Ammon's horn (tissue), 1 donor: ENCODE measurements around the gene MCTP1.
A peak's percentile ranks its signal among the peaks of the same experiment; 100 is the strongest.

Experiments used
- DNase-seq: peaks from one replicate; pipeline ENCODE4 v3.0.0-alpha.2; 2016; ENCODE audit warnings: low spot score

MCTP1 gene

DNA sequence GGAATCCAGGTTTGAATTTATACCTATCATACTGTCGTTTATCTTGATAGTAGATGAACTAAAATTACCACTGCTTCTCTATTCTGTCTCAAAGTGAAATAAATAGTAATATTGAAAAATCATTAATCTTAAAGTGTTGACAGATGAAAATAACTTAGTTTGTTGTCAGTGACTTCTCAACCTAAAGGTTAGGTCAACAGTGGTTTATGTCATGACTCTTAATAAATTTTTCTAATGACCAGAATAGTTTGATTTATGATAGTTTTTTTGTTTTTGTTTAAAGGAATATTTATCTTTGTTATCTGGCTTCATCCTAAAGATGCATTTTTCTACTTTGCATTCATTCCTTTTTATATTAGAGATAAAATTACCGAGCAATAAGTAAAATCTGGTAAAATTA, 585.3 kb downstream of the MCTP1 start:
- DNase-seq = no peak

DNA sequence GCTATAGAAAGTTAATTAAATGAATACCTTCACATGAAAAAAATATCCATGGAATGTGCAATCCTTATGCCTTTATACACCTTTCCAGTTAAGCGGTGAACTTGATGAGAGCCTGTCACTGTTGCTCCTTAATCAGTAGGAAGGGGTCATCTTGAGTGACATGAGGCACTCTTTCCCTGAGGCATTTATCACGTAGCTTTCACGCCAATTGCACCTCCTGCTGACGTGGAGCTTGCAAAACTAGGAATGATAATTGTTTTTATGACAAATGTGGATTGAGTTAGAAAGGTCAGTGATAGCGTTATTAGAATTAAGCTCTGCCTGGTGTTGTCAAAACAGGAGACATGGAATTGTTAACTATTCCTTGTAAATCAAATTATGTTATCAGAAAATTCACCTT, 586.7 kb downstream of the MCTP1 start:
- no peak for DNase-seq

DNA sequence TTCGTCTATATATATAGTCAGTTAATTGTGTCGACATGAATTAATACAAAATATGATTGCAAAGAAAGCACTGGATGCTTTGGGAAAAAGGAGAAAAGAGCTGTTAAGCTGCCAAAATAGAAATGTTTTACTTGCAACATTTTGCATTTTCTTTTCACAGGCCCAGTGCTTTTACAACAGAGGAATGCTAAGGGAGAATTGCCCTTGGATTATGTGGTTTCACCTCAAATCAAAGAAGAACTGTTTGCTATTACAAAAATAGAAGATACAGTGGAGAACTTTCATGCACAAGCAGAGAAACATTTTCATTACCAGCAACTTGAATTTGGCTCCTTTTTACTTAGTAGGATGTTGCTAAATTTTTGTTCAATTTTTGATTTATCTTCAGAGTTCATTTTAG, 590.2 kb downstream of the MCTP1 start:
- no peak for DNase-seq

DNA sequence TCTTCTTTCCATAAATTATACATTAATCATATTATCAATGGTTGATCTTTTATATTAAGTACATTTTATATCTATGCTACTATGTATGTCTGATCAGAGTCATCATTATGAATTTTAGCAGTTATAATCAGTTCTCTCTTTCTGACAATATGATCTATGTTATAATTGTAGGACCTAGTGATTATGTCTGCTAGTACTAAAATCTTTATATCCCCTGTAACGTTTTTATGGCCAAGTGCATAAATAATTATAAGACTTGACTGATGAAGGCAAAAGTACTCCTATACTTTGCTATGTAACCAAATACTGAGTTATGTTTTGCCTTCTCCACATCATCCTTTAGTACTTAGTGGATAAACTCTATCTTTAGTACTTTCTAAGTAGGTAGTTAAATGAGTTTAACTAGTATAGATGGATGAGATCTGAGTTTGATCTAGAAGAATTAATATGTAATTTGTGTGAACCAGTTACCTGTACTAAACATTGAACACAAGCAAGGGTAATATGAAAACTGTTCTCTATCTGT, 591.0 kb downstream of the MCTP1 start:
- DNase-seq = no peak

DNA sequence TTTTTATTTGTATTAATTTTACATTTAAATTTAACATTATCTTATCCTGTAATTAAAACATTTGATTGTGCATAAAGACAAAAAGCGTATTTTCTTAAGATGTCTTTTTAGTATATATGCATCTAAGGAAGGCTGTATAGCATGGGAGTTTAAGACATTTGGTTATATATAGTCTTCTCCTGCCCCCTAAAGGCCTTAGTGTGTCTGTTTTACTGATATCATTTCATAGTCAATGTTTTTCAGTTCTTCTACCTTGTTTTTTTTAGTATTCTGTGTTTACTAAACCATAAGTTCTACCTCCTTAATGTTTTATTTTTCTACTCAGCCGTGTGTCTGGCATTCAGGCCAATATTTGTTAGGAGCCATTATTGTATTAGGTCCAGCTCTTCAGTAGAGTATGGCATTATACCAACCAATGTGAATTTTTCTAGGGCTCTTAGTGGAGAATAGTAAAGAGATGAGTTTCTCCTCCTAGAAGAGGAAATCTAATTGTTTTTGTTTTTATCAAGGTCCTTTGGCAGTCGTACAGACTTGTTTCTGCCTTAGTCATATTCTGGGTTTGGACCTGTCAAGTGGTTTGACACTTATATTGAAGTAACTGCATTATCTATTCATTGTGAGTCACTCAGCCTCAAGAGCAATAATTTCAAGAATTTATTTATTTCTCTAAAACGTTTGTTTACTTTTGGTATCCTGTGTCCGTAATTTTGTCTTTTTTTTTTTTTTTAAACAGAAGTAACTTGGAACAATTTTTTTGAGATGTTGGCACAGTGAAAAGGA, 591.7 kb downstream of the MCTP1 start:
- DNase-seq = peak; percentile 53

DNA sequence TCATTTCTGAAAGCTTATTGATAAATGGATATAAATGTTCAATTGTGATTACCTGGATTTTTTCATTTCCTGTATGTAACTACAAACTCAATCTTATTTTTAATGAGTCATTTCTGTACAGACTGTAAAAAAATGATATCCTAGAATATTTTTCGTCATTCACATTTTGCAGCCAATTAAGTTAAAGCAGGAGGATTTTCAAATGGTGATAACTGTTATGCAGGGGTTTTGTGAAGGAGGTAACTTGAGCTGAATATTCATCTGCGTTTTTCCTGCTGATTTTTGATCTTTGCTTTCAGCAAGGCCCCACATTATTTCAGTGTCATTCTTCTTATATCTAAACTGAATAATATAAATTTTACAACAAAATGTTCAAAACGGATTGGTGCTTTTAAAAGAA, 592.3 kb downstream of the MCTP1 start:
- DNase-seq = no peak

DNA sequence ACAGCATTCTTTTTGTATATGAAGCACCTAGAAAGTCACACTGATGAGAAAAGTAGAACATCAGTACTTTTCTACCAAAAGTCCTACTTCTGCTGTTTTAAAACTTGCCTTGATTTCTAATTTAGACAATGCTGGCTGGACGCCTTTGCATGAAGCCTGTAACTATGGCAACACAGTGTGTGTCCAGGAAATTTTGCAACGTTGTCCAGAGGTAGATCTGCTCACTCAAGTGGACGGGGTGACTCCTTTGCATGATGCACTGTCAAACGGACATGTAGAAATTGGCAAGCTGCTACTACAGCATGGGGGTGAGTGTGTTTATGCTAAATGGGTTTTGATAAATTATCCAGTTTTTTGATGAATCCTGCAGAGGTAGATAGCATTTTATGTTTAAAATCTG, 592.9 kb downstream of the MCTP1 start:
- peak; percentile 47 for DNase-seq

DNA sequence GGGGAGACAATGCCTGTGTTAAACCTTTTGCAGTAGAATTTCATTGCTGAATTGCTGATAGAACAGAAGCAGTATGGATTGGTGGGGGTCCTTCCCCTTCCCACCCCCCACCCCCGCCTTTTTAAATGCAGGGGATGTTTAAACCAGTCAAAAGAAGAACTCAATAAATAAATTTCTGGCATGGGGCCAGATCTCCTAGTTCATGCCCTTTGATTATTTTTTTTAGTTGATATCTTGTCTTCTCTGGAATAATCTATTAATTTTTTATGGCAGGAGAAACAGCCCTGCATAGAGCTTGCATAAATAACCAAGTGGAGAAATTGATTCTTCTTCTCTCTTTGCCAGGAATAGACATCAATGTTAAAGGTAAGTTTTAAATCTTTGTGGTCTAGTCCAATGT, 593.6 kb downstream of the MCTP1 start:
- no peak for DNase-seq

DNA sequence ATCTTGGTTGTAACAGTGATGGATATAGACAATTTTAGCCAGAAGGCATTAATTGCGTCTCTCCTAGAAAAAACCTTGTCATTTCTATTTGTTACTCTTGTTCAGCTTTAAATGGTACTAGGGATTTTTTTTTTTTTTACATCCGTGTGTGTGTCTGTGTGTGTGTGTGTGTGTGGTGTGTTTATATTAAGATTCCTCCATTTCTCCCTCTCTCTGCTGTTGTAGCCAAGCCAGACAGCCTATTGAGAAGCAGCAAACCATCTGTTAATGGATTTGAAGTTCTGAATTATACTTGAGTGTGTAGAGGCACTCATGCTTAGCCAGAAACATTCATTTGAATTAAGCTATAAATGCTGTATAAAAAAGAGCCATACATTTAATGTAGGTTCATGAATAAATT, 594.1 kb downstream of the MCTP1 start:
- peak; percentile 11 for DNase-seq

DNA sequence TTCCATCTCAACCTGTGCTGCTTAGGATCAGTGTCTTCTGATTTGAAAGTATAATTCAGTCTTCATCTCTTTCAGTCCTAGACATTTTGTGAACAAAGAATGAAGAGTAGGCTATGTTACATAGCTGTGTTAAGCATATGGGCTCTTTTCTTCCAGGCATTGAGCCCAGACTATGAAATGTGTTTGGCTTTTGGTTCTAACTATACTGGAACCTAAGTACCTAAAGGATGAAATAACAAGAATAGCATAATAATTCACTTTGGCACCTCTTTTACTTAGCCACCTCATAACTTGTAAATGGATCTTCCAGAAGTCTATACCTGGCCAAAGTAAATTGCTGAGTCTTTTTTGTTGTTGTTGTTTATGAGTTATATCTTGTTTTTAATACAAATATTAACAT, 595.0 kb downstream of the MCTP1 start:
- DNase-seq = no peak

DNA sequence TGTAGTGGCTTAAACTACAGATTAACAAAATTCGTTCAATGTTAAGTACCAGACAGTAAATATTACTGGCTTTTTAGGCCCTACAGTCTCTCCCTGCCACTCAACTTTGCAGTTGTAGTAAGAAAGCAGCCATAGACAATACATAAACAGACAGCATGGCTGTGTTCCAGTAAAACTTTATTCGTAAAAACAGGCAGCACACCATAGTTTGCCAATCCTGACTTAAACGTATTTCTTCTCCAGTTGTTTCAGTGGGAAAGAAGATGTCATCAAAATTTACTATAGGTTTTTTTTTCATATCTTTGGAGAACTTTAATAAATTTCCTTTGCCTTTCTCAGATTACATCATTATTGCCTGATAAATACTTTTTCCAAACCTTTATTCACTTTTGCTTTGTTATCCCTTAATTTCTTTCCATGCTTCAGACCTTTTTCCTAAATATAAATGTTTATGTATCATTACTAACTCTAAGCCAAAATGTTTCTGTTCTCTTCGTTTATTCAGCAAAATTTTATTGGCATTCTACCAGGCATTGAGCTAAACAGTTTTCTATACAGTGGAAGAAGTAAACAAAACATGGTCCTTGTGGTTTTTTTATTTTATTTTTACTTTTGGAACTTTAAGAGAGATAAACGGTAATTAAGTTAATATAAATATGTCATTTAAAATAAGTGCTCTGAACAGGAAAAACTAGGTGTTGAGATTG, 601.9 kb downstream of the MCTP1 start:
- DNase-seq = no peak

DNA sequence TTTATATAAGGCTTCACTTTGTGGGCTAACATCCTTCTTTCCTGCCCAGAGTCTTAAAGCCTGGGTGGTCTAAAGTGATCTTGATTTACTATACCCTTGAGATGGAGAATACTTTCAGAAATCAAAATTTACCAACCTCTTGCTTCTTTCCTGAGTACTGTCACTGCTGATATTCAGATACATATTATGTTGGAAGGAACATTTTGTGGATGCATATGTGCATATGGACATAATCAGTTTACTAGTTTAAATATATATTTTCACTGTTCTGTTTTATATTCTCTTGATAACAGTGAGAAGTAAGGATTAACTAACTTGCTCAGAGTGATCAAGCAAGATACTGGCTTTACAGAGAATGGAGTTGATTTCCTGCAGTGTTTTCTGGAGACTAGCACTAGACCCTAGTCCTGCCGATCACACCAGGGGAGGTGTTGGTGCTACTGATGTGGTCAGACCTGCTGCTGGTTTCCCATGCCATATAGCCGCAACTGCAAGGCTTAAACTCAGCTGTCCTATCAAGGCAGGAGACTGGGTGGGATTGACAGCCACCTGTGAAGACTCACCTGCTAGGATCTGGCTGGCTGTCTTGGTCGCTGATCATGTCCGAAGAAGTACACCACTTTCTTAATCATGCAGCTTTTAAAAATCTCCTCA, 608.8 kb downstream of the MCTP1 start:
- DNase-seq = no peak

DNA sequence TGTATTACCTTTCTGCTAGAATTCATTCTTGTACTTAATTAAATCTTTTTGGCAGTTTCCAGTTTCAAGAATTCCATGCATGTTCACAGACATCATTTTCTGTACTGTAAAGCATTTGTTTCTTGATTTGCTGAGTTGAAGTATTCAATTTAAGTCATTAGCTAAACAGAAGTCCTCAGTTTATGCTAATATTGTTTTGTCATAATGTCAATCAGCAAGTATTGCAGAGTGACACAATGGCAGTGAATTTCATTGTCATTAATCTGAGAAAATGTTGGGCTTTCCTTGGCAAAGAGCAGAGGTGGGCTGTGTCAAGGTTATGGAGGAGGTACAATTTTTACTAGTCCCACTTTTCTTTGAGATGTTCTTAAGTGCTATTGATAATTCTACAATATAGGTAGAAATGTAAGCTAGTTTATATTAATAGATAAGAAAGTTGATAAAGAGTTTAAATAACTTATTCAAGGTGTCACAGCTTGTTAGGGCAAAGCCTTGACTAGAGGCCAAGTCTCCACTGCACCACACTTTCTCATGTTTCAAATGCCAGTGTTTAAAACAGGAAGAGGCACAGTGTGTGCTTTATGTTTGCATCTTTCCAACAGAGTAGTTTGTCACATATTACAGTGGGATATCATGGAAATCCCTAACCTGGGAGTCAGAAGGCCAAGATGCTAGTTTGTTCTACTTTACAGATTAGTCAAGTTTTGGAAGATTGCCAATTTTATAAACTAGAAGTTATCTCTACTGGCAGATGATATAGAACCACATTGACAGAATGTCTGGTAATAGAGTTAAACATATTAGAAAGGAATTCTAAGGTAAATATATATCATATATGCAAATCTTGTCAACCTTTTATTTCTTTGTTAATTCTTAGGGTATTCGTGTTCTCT, 610.2 kb downstream of the MCTP1 start:
- DNase-seq = no peak

DNA sequence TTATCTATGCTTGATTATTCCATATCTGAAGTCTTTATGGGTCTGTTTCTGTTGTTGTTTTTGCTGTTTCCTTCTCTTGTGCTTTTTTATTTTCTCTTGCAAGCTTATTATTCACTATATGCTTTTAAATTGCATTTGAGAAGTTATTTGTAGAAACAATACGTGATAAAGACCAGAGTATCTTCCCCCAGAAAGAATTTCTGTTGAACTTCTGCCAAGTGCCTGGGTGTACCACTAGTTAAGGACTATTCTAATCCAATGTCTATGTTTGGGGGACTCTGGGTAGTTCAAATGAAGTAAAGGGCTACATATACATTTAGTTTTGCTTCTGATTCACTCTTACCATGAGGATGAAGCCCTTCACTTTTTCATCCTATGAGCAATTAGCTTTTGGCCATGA, 612.1 kb downstream of the MCTP1 start:
- DNase-seq = no peak

DNA sequence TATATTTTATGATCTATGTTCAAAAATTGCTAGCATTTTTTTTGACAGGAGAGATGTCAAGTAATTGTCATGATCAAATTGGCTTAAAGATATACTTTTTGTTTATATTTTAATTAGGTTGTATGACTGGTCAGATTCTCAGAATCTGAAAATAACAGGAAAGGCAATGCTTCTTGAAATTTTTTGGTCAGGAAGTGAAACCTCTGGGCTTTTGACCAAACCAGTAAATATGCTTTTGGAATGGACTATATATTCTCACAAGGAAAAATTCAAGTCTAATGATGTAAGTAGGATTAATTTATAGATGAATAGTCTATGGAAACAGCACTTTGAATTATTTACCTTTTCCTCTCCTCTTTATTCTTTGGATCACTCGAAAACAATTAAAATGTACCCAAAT, 614.2 kb downstream of the MCTP1 start:
- DNase-seq = no peak

DNA sequence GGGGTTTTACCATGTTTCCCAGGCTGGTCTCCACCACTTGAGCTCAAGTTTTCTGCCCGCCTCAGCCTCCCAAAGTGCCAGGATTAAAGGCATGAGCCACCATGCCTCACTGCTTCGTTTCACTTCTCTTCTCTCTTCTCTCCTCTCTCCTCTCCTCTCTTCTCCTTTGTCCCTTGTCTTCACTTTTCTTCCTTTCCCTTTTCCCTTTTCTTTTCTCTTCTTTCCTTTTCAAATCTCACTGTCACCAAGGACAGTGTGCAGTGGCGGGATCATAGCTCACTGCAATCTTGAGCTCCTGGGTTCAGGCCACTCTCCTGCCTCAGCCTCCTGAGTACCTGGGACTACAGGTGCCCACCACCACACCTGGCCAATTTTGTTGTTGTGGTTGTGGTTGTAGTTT, 617.0 kb downstream of the MCTP1 start:
- no peak for DNase-seq

DNA sequence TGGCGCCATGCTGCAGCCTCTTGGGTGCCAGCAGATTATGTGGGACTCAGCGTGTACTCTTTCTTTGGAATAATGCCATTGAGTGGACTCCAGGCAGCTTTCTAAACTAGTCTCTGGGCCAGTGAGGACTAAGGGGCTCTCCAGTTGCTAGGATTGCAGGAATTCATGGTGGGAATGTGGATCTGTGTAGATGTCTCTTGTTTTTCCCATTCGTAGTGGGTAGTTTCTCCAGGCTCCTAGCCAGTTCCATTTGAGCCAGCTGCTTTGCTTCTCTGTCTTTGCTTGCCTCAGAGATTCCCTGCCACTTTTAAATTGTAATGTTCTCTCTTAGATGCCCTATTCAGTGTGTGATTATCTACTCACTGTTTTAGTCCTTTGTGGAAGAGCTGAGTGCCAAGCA, 623.8 kb downstream of the MCTP1 start:
- DNase-seq = peak; percentile 58

DNA sequence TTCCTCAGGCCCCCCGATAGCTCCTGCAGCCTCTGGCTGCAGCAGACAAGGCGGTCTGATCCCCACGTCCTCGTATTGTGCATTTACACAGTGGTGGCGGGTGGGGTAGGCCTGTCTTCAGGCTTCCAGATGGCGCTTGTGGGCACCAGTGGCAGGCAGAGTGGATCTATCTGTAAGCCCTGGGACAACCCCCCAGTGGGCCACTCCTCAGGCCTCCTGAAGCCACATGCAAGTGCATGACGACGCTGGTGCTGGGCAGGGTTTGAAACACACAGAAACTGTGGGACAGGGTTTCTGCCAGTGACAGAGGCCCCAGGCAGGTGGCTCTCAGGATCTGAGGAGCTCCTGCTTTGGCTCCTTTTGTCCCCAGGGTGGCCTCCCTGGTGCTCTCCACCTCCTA, 624.4 kb downstream of the MCTP1 start:
- no peak for DNase-seq

DNA sequence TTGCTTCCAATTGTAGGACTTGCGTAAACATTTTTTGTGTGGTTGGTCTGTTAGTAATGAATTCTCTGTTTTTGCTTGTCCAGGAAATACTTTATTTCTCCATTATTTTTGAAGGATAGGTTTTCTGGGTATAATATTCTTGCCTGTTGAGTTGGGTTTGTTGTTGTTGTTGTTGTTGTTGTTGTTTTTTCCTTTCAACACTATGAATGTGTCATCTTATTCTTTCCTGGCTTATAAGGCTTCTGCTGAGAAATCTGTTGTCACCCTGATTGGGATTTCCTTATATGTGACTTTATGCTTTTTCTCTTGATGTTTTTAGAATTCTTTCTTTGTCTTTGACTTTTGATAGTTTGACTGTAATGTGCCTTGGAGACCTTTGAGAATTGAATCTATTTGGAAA, 626.6 kb downstream of the MCTP1 start:
- no peak for DNase-seq
